Kidney (tissue), 14 donors: ENCODE results near the gene DPH6. TPM values are rescaled to one million over a fixed set of nuclear protein-coding genes. Genes with fewer than 3 reads are reported as not detected.

Source experiments
- DNase-seq, 5 donors: peaks; one replicate each; pipeline ENCODE4 v3.0.0-alpha.2; 2013 to 2020
- FAIRE-seq: peaks from 2 replicates; lab custom pipeline; 2012; peaks lifted over from hg19 to GRCh38; lab: Jason Lieb, UNC
- H3K27ac ChIP-seq, 2 donors: one replicate each; pipeline ENCODE4 v1.7.0; 2013; ENCODE audit warnings: low read depth in 2 of 2, low read length in 2 of 2, inconsistent platforms in 1 of 2
- H3K27me3 ChIP-seq: one replicate; pipeline ENCODE4 v1.7.1; 2013; ENCODE audit warnings: low read length, inconsistent platforms; ENCODE audit not compliant: control insufficient read depth, insufficient read depth
- H3K36me3 ChIP-seq, 3 donors: one replicate each; pipeline versions ENCODE4 v1.7.0 to v1.7.1; 2013; ENCODE audit warnings: low read length in 3 of 3, control low read depth in 1 of 3, inconsistent platforms in 1 of 3; ENCODE audit not compliant: insufficient read depth in 3 of 3, control insufficient read depth in 2 of 3
- H3K4me1 ChIP-seq, 3 donors: one replicate each; pipeline versions ENCODE4 v1.7.0 to v1.7.1; 2013; ENCODE audit warnings: low read length in 3 of 3, inconsistent platforms in 1 of 3, low read depth in 1 of 3; ENCODE audit not compliant: control insufficient read depth in 2 of 3, insufficient read depth in 2 of 3
- H3K4me3 ChIP-seq, 3 donors: one replicate each; pipeline versions ENCODE4 v1.7.0 to v1.8.1; 2013; ENCODE audit warnings: low read length in 3 of 3, control low read depth in 1 of 3, inconsistent platforms in 1 of 3
- H3K9ac ChIP-seq, 3 donors: one replicate each; pipeline versions ENCODE4 v1.7.0 to v1.7.1; 2013; ENCODE audit warnings: low read length in 3 of 3, control low read depth in 1 of 3, inconsistent platforms in 1 of 3
- H3K9me3 ChIP-seq, 3 donors: one replicate each; pipeline versions ENCODE4 v1.7.0 to v1.7.1; 2013; ENCODE audit warnings: low read length in 3 of 3, control low read depth in 1 of 3, inconsistent platforms in 1 of 3; ENCODE audit not compliant: control insufficient read depth in 2 of 3, insufficient read depth in 1 of 3
- intact Hi-C: fragments of 100-400 bp; cut with DNase I; formaldehyde crosslinking; loops from one replicate; pipeline ENCODE4 v1.11.1; 2022
- polyA plus RNA-seq: library from polyadenylated mRNA; stranded (reverse); fragments of 350-450 nt; fragmentation: Illumina TruSeq; extraction: RNeasy Lipid Tissue Mini Kit (QIAGEN cat#74804); gene quantifications from one replicate; pipeline ENCODE4 v1.2.3, GENCODE V29; 2014; ENCODE audit warnings: low read depth, low replicate concordance; ENCODE audit not compliant: insufficient read depth
- total RNA-seq: library from RNA; stranded (reverse); fragmentation: NEBNext Ultra II Directional; extraction: Animal tissue kit (Norgen Biotek cat#: 25700); gene quantifications from one replicate; pipeline ENCODE4 v1.2.1, GENCODE V29; 2021
- TF ChIP-seq, protein P1 (sequence below): IDR thresholded peaks from 3 replicates; pipeline ENCODE4 v1.5.1; 2012; ENCODE audit warnings: mild to moderate bottlenecking, moderate library complexity, borderline replicate concordance; ENCODE audit not compliant: insufficient read depth; ENCODE audit errors: extremely low read depth
- donor health status: control.
- donor health status: control.
- donor health status: control.
- donor health status: control.
- donor health status: control.
- donor health status: DM: yes; HTN: yes; CAD: no.
- donor health status: Normal renal cell carcinoma (clear cell type).

DPH6 gene
- total and polyA plus RNA-seq, 2 donors from 2014 or later = 10.1 to 29.8 TPM

DNA sequence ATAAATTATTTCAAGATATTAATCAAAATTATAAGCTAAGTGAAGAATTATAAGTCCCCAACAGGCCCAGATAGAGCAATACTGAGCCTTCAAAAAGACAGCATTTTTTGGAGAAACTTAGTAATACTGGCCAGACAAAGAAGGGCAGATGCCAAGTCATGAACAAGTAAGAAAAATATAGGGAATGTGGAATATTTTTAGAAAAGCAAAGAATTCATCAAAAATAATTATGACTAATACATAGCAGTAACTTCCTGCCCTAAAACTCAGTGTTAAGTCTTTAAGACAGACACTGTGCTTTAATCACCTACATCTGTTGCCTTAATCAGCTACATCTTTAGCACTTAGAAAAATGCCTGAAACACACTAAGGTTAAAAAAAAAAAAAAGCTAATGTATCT lies 31.2 kb downstream of the DPH6 start:
- no peaks in the 10 kb centered on the region for H3K9me3 ChIP-seq
- H3K9ac ChIP-seq = peak overlapping the region in 1 of 3 donors; percentile 20
- FAIRE-seq = no peak
- H3K36me3 ChIP-seq = no peaks in the 10 kb centered on the region
- no peaks in the 10 kb centered on the region for H3K27me3 ChIP-seq
- H3K4me1 ChIP-seq = no peaks in the 10 kb centered on the region
- no peak overlapping the region for H3K27ac ChIP-seq
- H3K4me3 ChIP-seq = no peak overlapping the region
- intact Hi-C loops = loop anchor here (10.0 kb wide), 1 partner anchor 1580 kb away; no protein-coding TSS in a partner anchor
- TF ChIP-seq, protein P1, sequence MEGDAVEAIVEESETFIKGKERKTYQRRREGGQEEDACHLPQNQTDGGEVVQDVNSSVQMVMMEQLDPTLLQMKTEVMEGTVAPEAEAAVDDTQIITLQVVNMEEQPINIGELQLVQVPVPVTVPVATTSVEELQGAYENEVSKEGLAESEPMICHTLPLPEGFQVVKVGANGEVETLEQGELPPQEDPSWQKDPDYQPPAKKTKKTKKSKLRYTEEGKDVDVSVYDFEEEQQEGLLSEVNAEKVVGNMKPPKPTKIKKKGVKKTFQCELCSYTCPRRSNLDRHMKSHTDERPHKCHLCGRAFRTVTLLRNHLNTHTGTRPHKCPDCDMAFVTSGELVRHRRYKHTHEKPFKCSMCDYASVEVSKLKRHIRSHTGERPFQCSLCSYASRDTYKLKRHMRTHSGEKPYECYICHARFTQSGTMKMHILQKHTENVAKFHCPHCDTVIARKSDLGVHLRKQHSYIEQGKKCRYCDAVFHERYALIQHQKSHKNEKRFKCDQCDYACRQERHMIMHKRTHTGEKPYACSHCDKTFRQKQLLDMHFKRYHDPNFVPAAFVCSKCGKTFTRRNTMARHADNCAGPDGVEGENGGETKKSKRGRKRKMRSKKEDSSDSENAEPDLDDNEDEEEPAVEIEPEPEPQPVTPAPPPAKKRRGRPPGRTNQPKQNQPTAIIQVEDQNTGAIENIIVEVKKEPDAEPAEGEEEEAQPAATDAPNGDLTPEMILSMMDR = no peak
- DNase-seq = peak in 1 of 5 donors; percentile 38

DNA sequence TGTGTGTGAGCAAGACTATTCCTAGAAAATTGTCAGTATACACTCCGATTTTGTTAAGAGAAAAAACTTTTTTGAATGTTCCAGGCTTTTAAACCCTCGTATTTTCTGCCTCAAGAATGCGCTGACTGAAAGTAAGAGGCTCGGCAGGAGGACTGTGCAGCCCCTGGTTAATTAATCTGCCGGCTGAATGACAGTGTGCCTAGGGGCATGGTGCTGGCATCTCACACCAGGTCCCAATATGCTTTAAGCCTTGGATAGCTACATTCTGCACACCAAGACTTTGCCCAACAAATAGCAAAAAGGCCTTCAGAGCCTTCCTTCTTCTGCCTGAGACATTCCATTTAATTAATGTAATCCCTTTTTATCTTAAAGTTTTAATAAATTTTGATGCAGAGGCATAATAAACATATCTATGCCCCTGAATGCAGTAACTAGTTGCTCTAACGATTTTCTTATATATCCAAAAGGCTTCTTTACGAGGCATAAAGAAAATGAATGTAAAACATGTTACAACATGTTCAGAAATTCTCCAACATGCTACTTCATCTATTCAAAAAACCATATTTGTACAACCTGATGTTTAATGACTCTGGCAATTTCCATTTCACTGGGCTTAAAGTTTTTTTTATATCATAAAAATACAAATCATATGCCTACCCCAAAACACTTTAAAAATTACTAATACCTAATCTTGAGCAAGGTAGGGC lies 37.9 kb downstream of the DPH6 start:
- Histone ChIP-seq H3K27me3 (no peaks in the 10 kb centered on the region), H3K9me3 (no peaks in the 10 kb centered on the region), H3K27ac (peak overlapping the region in 1 of 2 donors; percentile 57), H3K4me3 (peak overlapping the region; percentile 35 to 46 (median 44)), H3K4me1 (peaks cover 5 to 11% (median 6%) of the 10 kb centered on the region in 3 donors), H3K36me3 (no peaks in the 10 kb centered on the region), H3K9ac (peak overlapping the region in 1 of 3 donors; percentile 5)
- no peak for FAIRE-seq
- TF ChIP-seq, protein P1 = no peak
- intact Hi-C loops = no loop called here
- DNase-seq = peak in 3 of 5 donors; percentile 23 to 65 (median 58)

DNA sequence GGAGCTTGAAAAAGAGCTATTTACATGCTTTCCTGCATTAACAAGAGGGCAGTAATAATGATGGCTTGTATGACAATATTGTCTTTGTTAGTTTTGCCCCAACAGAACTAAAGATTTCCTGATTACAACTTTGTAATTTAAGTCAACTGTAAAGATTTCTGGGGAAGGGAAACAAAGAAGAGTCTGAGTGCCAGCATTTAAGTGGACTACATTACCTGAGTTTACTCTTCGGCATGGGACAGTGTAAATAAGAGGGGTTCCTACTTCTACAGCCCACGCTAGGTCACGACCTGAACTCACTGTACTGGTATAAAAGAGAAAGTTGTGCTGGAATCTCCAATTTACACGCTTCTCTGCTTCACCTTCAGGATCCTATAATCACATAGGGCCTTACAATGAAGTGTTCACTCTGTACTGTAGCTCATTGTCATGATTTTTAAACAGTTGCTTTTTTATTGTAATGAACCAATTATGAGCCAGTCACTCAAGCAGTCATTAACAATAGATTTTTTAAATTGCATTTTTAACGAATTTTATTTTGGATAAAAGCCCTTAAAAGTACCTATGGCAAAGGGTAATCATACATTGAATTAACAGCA lies 39.6 kb downstream of the DPH6 start:
- peak overlapping the region in 1 of 3 donors; percentile 23 for H3K4me3 ChIP-seq
- peak in 3 of 5 donors; percentile 58 to 87 (median 85) for DNase-seq
- H3K4me1 ChIP-seq = peaks cover 5 to 11% (median 6%) of the 10 kb centered on the region in 3 donors
- H3K36me3 ChIP-seq = no peaks in the 10 kb centered on the region
- TF ChIP-seq, protein P1 = no peak
- peak overlapping the region in 1 of 3 donors; percentile 34 for H3K9ac ChIP-seq
- FAIRE-seq = no peak
- intact Hi-C loops = no loop called here
- peak overlapping the region in 1 of 2 donors; percentile 59 for H3K27ac ChIP-seq
- H3K9me3 ChIP-seq = no peaks in the 10 kb centered on the region
- no peaks in the 10 kb centered on the region for H3K27me3 ChIP-seq
